Fibroblast of the aortic adventitia (primary cell): ENCODE data around the gene SLC5A5. TPM values are rescaled to one million over a fixed set of nuclear protein-coding genes. Genes with fewer than 3 reads are reported as not detected.

Source experiments
- DNase-seq: peaks from one replicate; pipeline ENCODE4 v3.0.0-alpha.2; 2010; ENCODE audit warnings: low read depth
- H3K4me3 ChIP-seq: 2 replicates; pipeline ENCODE4 v1.5.1; 2011; ENCODE audit warnings: low read depth, mild to moderate bottlenecking, control low read depth, low read length, moderate library complexity
- CTCF ChIP-seq: IDR thresholded peaks from 2 replicates; pipeline ENCODE4 v1.5.1; 2011; ENCODE audit warnings: mild to moderate bottlenecking, low read length, control low read depth, inconsistent platforms; ENCODE audit not compliant: insufficient read depth
- total RNA-seq: library from RNA; depleted of rRNA; stranded (reverse); fragments of >200 nt; gene quantifications from 2 replicates; pipeline ENCODE4 v1.2.3, GENCODE V29; 2012; ENCODE audit warnings: low replicate concordance

SLC5A5 gene
- total RNA-seq, 1 donor = not detected

GRCh38 chr19:17832443-17833208, 39.1 kb upstream of the SLC5A5 start:
- no peak for TF ChIP-seq CTCF
- H3K4me3 ChIP-seq = no peak overlapping the region
- no peak for DNase-seq

- H3K4me3 ChIP-seq = no peak overlapping the region
- no peak for TF ChIP-seq CTCF
- DNase-seq = no peak
Observed at GRCh38 chr19:17834350-17835181, 37.2 kb upstream of the SLC5A5 start.

GRCh38 chr19:17835182-17836006, 36.4 kb upstream of the SLC5A5 start:
- TF ChIP-seq CTCF = no peak
- no peak for DNase-seq
- no peak overlapping the region for H3K4me3 ChIP-seq

- no peak overlapping the region for H3K4me3 ChIP-seq
- no peak for TF ChIP-seq CTCF
- DNase-seq = no peak
Observed at GRCh38 chr19:17836530-17836929, 35.2 kb upstream of the SLC5A5 start.

- TF ChIP-seq CTCF = no peak
- DNase-seq = no peak
- no peak overlapping the region for H3K4me3 ChIP-seq
Observed at GRCh38 chr19:17837972-17838371, 33.8 kb upstream of the SLC5A5 start.

- H3K4me3 ChIP-seq = no peak overlapping the region
- no peak for TF ChIP-seq CTCF
- no peak for DNase-seq
Observed at GRCh38 chr19:17840019-17840418, 31.7 kb upstream of the SLC5A5 start.
